Neural cell (in vitro differentiated cells): ENCODE results near the gene HIF1AN. TPM values are rescaled to one million over a fixed set of nuclear protein-coding genes. Genes with fewer than 3 reads are reported as not detected.
A peak's percentile ranks its signal among the peaks of the same experiment; 100 is the strongest.

ENCODE experiments used
- H2AFZ ChIP-seq: fragments of 200-600, 300-800 bp; sonication (generic), shearing (Covaris generic); 2 replicates; pipeline ENCODE4 v1.6.0; 2014; ENCODE audit warnings: low read depth, mild to moderate bottlenecking, antibody characterized with exemption, low read length, moderate library complexity
- H3F3A ChIP-seq: fragments of 200-600 bp; shearing (Covaris generic); 2 replicates; pipeline ENCODE4 v1.6.1; 2016; ENCODE audit warnings: mild to moderate bottlenecking, moderate library complexity, mixed read lengths, antibody characterized with exemption, low read length; ENCODE audit not compliant: insufficient read depth, poor library complexity, severe bottlenecking
- H3K27ac ChIP-seq: fragments of 200-600, 300-800 bp; sonication (generic), shearing (Covaris generic); 2 replicates; pipeline ENCODE4 v1.5.1; 2014; ENCODE audit warnings: mild to moderate bottlenecking, low read length, moderate library complexity
- H3K27me3 ChIP-seq: fragments of 300-800, 200-600 bp; sonication (generic), shearing (Covaris generic); 2 replicates; pipeline ENCODE4 v1.6.0; 2014; ENCODE audit warnings: mild to moderate bottlenecking, low read depth, low read length, moderate library complexity; ENCODE audit not compliant: insufficient read depth
- H3K36me3 ChIP-seq: fragments of 300-800, 200-600 bp; sonication (generic), shearing (Covaris generic); 2 replicates; pipeline ENCODE4 v1.5.1; 2014; ENCODE audit warnings: mild to moderate bottlenecking, antibody characterized with exemption, low read length, moderate library complexity; ENCODE audit not compliant: insufficient read depth
- H3K4me2 ChIP-seq: fragments of 300-800, 200-600 bp; sonication (generic), shearing (Covaris generic); 2 replicates; pipeline ENCODE4 v1.6.0; 2014; ENCODE audit warnings: mild to moderate bottlenecking, low read length
- H3K4me3 ChIP-seq: fragments of 300-800, 200-600 bp; sonication (generic), shearing (Covaris generic); 2 replicates; pipeline ENCODE4 v1.5.1; 2014; ENCODE audit warnings: mild to moderate bottlenecking, low read length, moderate library complexity
- H3K79me2 ChIP-seq: fragments of 200-600 bp; shearing (Covaris generic); replicated peaks from 2 replicates; pipeline ENCODE4 v1.6.0; 2014; ENCODE audit warnings: mild to moderate bottlenecking, low read length, moderate library complexity; ENCODE audit not compliant: insufficient read depth
- H3K9ac ChIP-seq: fragments of 300-800, 200-600 bp; sonication (generic), shearing (Covaris generic); 2 replicates; pipeline ENCODE4 v1.6.1; 2016; ENCODE audit warnings: mild to moderate bottlenecking, low read length, mixed read lengths
- H3K9me2 ChIP-seq: fragments of 200-600 bp; shearing (Covaris generic); 2 replicates; pipeline ENCODE4 v1.6.1; 2016; ENCODE audit warnings: mild to moderate bottlenecking, low read length, mixed read lengths; ENCODE audit not compliant: insufficient read depth
- H3K9me3 ChIP-seq: fragments of 200-600, 300-800 bp; sonication (generic), shearing (Covaris generic); 2 replicates; pipeline ENCODE4 v1.6.1; 2016; ENCODE audit warnings: mild to moderate bottlenecking, mixed run types, low read length, moderate library complexity, mixed read lengths
- H4K20me1 ChIP-seq: fragments of 200-600 bp; shearing (Covaris generic); 2 replicates; pipeline ENCODE4 v1.6.1; 2016; ENCODE audit warnings: mild to moderate bottlenecking, mixed run types; ENCODE audit not compliant: insufficient read depth
- EP300 ChIP-seq: fragments of 450-650 bp; conservative IDR thresholded peaks from 2 replicates; pipeline ENCODE4 v1.6.1; 2014; ENCODE audit warnings: antibody characterized with exemption, mild to moderate bottlenecking, moderate library complexity; ENCODE audit not compliant: poor library complexity, severe bottlenecking
- EZH2 ChIP-seq: fragments of 200-600, 300-800 bp; shearing (Covaris generic), sonication (generic); IDR thresholded peaks from 2 replicates; pipeline ENCODE4 v1.6.1; 2014; ENCODE audit warnings: antibody characterized with exemption, low read length, borderline replicate concordance, mild to moderate bottlenecking; ENCODE audit not compliant: insufficient read depth, poor library complexity, severe bottlenecking
- MXI1 ChIP-seq: fragments of 450-650 bp; conservative IDR thresholded peaks from 2 replicates; pipeline ENCODE4 v1.6.1; 2014; ENCODE audit warnings: antibody characterized with exemption, mild to moderate bottlenecking; ENCODE audit not compliant: poor library complexity, severe bottlenecking
- POLR2AphosphoS5 ChIP-seq: IDR thresholded peaks from 2 replicates; pipeline ENCODE4 v1.6.1; 2012
- RAD21 ChIP-seq: fragments of 450-650 bp; conservative IDR thresholded peaks from 2 replicates; pipeline ENCODE4 v1.6.1; 2014; ENCODE audit warnings: antibody characterized with exemption, mild to moderate bottlenecking, moderate library complexity
- SMC3 ChIP-seq: fragments of 450-650 bp; conservative IDR thresholded peaks from 2 replicates; pipeline ENCODE4 v1.6.1; 2014; ENCODE audit warnings: antibody characterized with exemption, mild to moderate bottlenecking, moderate library complexity; ENCODE audit not compliant: poor library complexity
- TAF1 ChIP-seq: IDR thresholded peaks from 2 replicates; pipeline ENCODE4 v1.6.1; 2012; ENCODE audit warnings: low read depth
- polyA plus RNA-seq: library from polyadenylated mRNA; depleted of rRNA; stranded (reverse); fragments of >200 nt; gene quantifications from 2 replicates; pipeline ENCODE4 v1.2.3, GENCODE V29; 2014
- TF ChIP-seq, protein P1 (sequence below): fragments of 450-650 bp; IDR thresholded peaks from 2 replicates; pipeline ENCODE4 v1.5.1; 2014; ENCODE audit warnings: antibody characterized with exemption, mild to moderate bottlenecking, moderate library complexity; ENCODE audit not compliant: poor library complexity, severe bottlenecking
- TF ChIP-seq, protein P2 (sequence below): IDR thresholded peaks from 2 replicates; pipeline ENCODE4 v1.6.1; 2012; ENCODE audit warnings: borderline replicate concordance

HIF1AN gene
- polyA plus RNA-seq, 1 donor from 2014 or later: 16.1 TPM

DNA sequence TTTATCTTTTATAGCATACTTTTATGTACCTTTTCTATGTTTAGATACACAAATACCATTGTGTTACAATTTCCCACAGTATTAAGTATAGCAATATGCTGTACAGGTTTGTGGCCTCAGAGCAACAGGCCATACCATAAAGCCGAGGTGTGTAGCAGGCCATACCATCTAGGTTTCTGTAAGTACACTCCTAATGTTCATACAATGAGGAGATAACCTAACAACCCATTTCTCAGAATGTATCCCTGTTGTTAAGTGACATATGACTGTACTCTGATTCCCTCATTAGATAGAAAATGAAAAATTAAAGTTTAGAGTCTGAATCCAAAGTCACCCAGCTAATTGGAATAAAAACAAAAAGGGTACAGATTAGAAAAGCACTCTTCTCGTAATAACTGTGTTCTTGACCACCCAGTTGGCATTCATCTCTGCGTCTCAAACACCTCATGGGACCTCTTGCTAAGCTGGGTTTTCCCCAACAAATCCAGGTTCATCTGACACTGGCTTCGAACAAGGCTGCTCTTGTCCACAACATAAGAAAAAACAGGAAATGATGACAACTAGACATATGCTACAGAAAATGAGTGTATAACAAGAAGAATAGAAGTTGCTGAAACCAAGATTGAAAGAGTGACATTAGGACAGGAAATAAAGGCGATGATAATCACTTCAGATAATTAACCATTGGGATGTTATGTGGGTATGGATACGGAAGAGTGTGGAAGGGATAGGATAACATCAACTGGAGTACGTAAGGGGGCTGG is 7.4 kb upstream of the HIF1AN start:
- no peak for TF ChIP-seq SMC3
- TF ChIP-seq, protein P1, sequence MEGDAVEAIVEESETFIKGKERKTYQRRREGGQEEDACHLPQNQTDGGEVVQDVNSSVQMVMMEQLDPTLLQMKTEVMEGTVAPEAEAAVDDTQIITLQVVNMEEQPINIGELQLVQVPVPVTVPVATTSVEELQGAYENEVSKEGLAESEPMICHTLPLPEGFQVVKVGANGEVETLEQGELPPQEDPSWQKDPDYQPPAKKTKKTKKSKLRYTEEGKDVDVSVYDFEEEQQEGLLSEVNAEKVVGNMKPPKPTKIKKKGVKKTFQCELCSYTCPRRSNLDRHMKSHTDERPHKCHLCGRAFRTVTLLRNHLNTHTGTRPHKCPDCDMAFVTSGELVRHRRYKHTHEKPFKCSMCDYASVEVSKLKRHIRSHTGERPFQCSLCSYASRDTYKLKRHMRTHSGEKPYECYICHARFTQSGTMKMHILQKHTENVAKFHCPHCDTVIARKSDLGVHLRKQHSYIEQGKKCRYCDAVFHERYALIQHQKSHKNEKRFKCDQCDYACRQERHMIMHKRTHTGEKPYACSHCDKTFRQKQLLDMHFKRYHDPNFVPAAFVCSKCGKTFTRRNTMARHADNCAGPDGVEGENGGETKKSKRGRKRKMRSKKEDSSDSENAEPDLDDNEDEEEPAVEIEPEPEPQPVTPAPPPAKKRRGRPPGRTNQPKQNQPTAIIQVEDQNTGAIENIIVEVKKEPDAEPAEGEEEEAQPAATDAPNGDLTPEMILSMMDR: no peak
- TF ChIP-seq, protein P2, sequence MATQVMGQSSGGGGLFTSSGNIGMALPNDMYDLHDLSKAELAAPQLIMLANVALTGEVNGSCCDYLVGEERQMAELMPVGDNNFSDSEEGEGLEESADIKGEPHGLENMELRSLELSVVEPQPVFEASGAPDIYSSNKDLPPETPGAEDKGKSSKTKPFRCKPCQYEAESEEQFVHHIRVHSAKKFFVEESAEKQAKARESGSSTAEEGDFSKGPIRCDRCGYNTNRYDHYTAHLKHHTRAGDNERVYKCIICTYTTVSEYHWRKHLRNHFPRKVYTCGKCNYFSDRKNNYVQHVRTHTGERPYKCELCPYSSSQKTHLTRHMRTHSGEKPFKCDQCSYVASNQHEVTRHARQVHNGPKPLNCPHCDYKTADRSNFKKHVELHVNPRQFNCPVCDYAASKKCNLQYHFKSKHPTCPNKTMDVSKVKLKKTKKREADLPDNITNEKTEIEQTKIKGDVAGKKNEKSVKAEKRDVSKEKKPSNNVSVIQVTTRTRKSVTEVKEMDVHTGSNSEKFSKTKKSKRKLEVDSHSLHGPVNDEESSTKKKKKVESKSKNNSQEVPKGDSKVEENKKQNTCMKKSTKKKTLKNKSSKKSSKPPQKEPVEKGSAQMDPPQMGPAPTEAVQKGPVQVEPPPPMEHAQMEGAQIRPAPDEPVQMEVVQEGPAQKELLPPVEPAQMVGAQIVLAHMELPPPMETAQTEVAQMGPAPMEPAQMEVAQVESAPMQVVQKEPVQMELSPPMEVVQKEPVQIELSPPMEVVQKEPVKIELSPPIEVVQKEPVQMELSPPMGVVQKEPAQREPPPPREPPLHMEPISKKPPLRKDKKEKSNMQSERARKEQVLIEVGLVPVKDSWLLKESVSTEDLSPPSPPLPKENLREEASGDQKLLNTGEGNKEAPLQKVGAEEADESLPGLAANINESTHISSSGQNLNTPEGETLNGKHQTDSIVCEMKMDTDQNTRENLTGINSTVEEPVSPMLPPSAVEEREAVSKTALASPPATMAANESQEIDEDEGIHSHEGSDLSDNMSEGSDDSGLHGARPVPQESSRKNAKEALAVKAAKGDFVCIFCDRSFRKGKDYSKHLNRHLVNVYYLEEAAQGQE: no peak
- TF ChIP-seq RAD21: no peak
- TF ChIP-seq TAF1: no peak
- TF ChIP-seq EZH2: no peak
- no peak for TF ChIP-seq MXI1
- TF ChIP-seq EP300: no peak
- no peak for TF ChIP-seq POLR2AphosphoS5
- peak overlapping the region; percentile 77 for H3K27ac ChIP-seq
- no peaks in the 10 kb centered on the region for H3K9me2 ChIP-seq
- peak overlapping the region; percentile 95 for H3K4me2 ChIP-seq
- H3K79me2 ChIP-seq: peaks cover 17% of the 10 kb centered on the region
- no peaks in the 10 kb centered on the region for H3K27me3 ChIP-seq
- H3K9me3 ChIP-seq: no peaks in the 10 kb centered on the region
- peak overlapping the region; percentile 91 for H3K4me3 ChIP-seq
- H2AFZ ChIP-seq: no peak overlapping the region
- peak overlapping the region; percentile 92 for H3K9ac ChIP-seq
- H3F3A ChIP-seq: no peaks in the 10 kb centered on the region
- peaks cover 9% of the 10 kb centered on the region for H3K36me3 ChIP-seq
- H4K20me1 ChIP-seq: no peaks in the 10 kb centered on the region

DNA sequence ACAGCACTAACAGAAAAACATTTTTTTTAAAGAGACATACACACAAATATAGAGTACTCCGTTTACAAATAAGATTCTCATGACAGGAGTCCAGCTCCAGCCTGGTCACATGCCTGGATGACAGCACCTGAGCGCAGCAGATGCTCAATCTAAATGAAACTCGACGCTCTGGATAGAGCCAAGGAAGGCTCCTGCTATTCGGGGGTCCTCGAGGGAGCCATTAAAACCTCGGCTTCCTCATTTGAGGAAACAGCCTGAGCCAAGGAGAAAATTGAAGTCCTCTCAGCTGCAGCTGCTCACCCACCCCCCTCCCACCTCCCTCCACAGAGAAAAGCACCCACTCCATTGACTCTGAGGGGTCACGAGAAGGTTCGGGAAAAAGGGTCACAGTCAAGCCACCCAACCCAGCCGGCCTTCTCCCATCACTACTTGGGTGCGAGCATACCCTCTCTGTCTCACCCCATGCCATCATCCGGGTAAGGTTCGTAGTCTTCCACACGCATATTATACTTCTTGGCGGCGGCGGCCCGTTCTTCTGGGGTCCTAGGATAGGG is 6.7 kb upstream of the HIF1AN start:
- peak overlapping the region; percentile 90 for H2AFZ ChIP-seq
- peaks cover 17% of the 10 kb centered on the region for H3K79me2 ChIP-seq
- TF ChIP-seq MXI1: no peak
- no peak for TF ChIP-seq EP300
- TF ChIP-seq, protein P2: no peak
- TF ChIP-seq POLR2AphosphoS5: no peak
- TF ChIP-seq, protein P1: no peak
- no peak for TF ChIP-seq RAD21
- no peak for TF ChIP-seq SMC3
- no peak for TF ChIP-seq EZH2
- no peak for TF ChIP-seq TAF1

More for the DNA sequence above, 6.7 kb upstream of the HIF1AN start:
- Histone ChIP-seq H3K9me3 (no peaks in the 10 kb centered on the region), H4K20me1 (no peaks in the 10 kb centered on the region), H3K4me2 (peak overlapping the region; percentile 95), H3K27me3 (no peaks in the 10 kb centered on the region), H3K9me2 (no peaks in the 10 kb centered on the region), H3F3A (no peaks in the 10 kb centered on the region), H3K36me3 (peaks cover 9% of the 10 kb centered on the region), H3K9ac (peak overlapping the region; percentile 92), H3K4me3 (peak overlapping the region; percentile 91), H3K27ac (peak overlapping the region; percentile 77)
